ENCODE measurements around the gene CASK.

CASK gene, protein sequence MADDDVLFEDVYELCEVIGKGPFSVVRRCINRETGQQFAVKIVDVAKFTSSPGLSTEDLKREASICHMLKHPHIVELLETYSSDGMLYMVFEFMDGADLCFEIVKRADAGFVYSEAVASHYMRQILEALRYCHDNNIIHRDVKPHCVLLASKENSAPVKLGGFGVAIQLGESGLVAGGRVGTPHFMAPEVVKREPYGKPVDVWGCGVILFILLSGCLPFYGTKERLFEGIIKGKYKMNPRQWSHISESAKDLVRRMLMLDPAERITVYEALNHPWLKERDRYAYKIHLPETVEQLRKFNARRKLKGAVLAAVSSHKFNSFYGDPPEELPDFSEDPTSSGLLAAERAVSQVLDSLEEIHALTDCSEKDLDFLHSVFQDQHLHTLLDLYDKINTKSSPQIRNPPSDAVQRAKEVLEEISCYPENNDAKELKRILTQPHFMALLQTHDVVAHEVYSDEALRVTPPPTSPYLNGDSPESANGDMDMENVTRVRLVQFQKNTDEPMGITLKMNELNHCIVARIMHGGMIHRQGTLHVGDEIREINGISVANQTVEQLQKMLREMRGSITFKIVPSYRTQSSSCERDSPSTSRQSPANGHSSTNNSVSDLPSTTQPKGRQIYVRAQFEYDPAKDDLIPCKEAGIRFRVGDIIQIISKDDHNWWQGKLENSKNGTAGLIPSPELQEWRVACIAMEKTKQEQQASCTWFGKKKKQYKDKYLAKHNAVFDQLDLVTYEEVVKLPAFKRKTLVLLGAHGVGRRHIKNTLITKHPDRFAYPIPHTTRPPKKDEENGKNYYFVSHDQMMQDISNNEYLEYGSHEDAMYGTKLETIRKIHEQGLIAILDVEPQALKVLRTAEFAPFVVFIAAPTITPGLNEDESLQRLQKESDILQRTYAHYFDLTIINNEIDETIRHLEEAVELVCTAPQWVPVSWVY

DNA sequence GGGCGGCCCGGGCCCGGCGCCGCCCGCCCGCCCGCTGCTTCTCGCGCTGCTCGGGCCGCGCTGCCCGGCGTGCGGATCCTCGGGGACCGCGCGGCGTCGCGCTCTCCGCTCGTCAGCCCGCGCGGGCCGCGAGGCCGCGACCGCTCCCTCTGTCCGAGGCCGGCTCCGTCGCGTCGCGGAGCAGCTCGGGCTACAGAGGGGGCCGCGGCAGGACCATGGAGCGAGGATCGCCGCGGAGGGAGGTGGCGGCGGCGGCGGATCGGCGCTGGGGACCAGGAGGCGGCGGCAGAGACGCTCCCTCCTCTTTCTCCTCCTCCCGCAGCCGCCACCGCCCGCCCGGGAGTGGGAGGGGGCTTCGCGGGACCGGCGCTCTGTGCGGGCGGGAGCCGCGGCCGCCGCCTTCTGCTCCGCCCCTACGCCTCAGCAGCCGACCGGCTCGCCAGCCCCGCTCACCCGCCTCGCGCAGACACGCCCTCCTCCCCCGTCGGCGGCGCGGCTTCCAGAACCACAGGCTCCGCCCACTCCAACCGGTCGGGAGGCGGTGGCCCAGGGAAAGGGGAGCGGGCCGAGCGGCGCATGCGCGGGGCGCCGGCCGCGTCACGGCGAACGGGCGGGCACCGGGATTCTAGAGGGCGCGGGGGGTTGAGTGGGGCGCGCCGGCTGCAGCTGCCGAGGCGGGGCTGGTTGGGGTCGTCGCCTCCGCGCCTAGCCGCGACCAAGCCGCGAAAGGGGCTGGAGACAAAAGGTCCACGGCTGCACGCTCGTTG lies at the start of gene CASK:
Gene CASK (minus strand): TSS at position 344 of the 767 bp plus-strand sequence. CDS start 566 bp downstream, outside the sequence.
- peak; percentile 82 for DNase-seq (ENCODE audit: extremely low read depth, low read depth)
- TF ChIP-seq, protein P1, sequence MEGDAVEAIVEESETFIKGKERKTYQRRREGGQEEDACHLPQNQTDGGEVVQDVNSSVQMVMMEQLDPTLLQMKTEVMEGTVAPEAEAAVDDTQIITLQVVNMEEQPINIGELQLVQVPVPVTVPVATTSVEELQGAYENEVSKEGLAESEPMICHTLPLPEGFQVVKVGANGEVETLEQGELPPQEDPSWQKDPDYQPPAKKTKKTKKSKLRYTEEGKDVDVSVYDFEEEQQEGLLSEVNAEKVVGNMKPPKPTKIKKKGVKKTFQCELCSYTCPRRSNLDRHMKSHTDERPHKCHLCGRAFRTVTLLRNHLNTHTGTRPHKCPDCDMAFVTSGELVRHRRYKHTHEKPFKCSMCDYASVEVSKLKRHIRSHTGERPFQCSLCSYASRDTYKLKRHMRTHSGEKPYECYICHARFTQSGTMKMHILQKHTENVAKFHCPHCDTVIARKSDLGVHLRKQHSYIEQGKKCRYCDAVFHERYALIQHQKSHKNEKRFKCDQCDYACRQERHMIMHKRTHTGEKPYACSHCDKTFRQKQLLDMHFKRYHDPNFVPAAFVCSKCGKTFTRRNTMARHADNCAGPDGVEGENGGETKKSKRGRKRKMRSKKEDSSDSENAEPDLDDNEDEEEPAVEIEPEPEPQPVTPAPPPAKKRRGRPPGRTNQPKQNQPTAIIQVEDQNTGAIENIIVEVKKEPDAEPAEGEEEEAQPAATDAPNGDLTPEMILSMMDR (IDR thresholded peaks at IDR 0.05; ENCODE audit: low read depth, low read length): no peak

DNA sequence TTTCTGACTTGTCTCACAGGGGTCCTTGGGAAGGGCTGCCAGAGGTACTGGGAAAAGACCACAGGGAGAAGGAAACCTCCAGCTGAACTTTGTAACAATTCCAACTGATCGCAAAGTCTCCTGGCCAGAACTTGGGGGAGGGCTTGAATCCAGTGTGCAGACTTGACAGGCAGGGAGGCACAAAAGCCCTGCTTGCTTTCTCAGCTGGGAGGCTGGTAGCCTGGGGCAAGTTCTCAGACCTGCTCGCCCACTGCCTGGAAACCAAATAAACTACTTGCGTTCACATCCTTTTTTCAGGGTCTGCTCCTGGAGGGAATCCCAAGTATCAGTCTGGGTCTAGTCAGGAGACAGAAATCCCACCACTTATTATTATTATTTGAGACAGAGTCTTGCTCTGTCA lies 48.0 kb upstream of the CASK start:
- TF ChIP-seq, protein P1 (IDR thresholded peaks at IDR 0.05; ENCODE audit: low read depth, low read length): no peak
- no peak for DNase-seq (ENCODE audit: extremely low read depth, low read depth)

DNA sequence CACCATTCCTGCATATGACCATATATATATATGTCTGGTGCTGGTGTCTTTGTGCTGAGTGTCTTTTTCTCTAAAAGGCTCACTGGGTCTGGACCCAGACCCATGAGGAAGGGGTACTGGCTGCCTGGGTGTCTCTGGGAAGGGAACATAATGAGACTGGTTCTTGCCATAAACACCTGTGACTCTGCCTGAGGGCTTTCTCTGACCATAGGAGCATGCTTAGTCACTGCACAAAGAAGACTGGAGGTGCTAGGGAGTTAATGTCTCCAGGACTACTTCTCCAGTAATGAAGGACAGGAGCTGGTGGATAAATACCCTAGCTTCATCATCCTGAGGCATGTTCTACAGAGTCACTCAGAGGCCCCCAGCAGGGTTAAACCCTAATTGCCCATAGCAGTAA lies 47.1 kb upstream of the CASK start:
- no peak for DNase-seq (ENCODE audit: extremely low read depth, low read depth)
- TF ChIP-seq, protein P1 (IDR thresholded peaks at IDR 0.05; ENCODE audit: low read depth, low read length): no peak

- DNase-seq (ENCODE audit: extremely low read depth, low read depth): no peak
- TF ChIP-seq, protein P1 (IDR thresholded peaks at IDR 0.05; ENCODE audit: low read depth, low read length): no peak
These were observed 40.0 kb upstream of the CASK start for GRCh38 chrX:41963348-41963747.

DNA sequence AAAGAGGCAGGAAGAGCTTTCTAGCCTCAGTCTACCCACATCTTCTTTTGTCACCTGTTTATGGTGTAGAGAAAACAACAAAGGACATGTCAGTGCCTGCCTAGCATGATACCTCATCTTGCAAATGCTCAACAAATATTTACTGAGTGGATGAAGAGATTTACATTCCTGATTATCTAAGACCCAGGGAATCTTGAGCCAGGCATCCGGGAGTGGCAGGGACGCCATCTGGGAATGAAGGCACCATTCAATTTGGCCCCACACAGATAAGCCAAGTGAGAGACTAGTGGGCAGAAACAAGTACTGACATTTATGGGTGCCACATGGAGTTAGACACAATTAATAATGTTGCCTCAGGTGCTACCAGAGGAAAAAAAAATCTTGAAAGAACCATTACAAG lies 36.8 kb upstream of the CASK start:
- DNase-seq (ENCODE audit: extremely low read depth, low read depth): no peak
- TF ChIP-seq, protein P1 (IDR thresholded peaks at IDR 0.05; ENCODE audit: low read depth, low read length): no peak

DNA sequence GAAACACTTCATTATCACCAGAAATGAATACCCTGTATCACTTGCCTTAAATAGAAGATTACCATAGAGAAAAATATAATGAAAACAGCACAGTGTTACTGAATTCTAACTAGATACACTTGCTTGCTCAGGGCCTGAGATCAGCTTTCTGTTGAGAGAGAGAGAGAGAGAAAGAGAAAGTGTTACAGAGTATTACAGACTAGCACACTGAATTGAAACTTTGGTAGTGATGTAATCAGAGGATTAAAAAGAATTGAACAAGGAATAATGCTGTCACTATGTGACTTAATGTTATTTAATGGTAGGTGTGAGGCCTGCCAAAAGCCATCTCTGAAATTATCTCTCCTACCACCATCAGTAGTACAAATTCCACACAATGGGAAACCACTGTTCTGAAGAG lies 35.5 kb upstream of the CASK start:
- no peak for DNase-seq (ENCODE audit: extremely low read depth, low read depth)
- TF ChIP-seq, protein P1 (IDR thresholded peaks at IDR 0.05; ENCODE audit: low read depth, low read length): no peak

Measured in AG09319 (cell line).